NCI-H460 (cell line): ENCODE data around the gene LPCAT3. TPM values are rescaled to one million over a fixed set of nuclear protein-coding genes. Genes with fewer than 3 reads are reported as not detected.

Experiments
- small RNA-seq, 2 experiments: library from RNA; depleted of rRNA; stranded (forward); fragments of <200 nt; gene quantifications; one replicate each; pipeline ENCODE3, GENCODE V24; 2014
- total RNA-seq: library from RNA; depleted of rRNA; stranded (reverse); fragments of >200 nt; shearing (Covaris generic); gene quantifications from 2 replicates; pipeline ENCODE4 v1.2.3, GENCODE V29; 2014; rRNA removed

LPCAT3 gene
- total RNA-seq, 1 experiment from 2014 or later = 9.3 TPM

Small RNA genes within 50 kb of the gene (small RNA-seq; reads per million reads assigned to genes)
- 0 reads per million in 2 experiments for gene AC006512.1
- 3.3 to 130 reads per million in 2 experiments for gene MIR141
- gene MIR200C = 0.12 to 2.1 reads per million in 2 experiments
- 0 reads per million in 2 experiments for gene RNU7-1
- gene SCARNA12 = 0.76 to 2.1 reads per million in 2 experiments

Other genes starting within 250 kb of the LPCAT3 start
- gene LAG3, start 246.0 kb downstream of the LPCAT3 start, total RNA-seq = 0.25 TPM in 1 of 2 replicates, not detected in the other
- gene CD4, start 228.9 kb downstream of the LPCAT3 start, total RNA-seq = not detected in 2 replicates
- 0.61 and 0.94 TPM in 2 replicates for gene GPR162, start 196.7 kb downstream of the LPCAT3 start, total RNA-seq
- gene P3H3, start 190.1 kb downstream of the LPCAT3 start, total RNA-seq = 16.4 and 16.8 TPM in 2 replicates
- 1.5 and 2.3 TPM in 2 replicates for gene GNB3, start 177.6 kb downstream of the LPCAT3 start, total RNA-seq
- 31.6 and 33.4 TPM in 2 replicates for gene CDCA3, start 167.2 kb downstream of the LPCAT3 start, total RNA-seq
- gene USP5, start 166.3 kb downstream of the LPCAT3 start, total RNA-seq = 30.7 and 33.5 TPM in 2 replicates
- 885 and 1,221 TPM in 2 replicates for gene TPI1, start 150.9 kb downstream of the LPCAT3 start, total RNA-seq
- 8.1 and 9.1 TPM in 2 replicates for gene SPSB2, start 145.2 kb downstream of the LPCAT3 start, total RNA-seq
- gene LRRC23, start 113.7 kb downstream of the LPCAT3 start, total RNA-seq = 11.9 and 12.7 TPM in 2 replicates
- gene ENO2, start 103.9 kb downstream of the LPCAT3 start, total RNA-seq = 12.4 and 13.2 TPM in 2 replicates
- 6.6 and 10.5 TPM in 2 replicates for gene ATN1, start 90.5 kb downstream of the LPCAT3 start, total RNA-seq
- not detected in 2 replicates for gene RNU7-1, start 74.7 kb downstream of the LPCAT3 start, total RNA-seq
- 127 and 130 TPM in 2 replicates for gene C12orf57, start 74.5 kb downstream of the LPCAT3 start, total RNA-seq
- gene PTPN6, start 67.1 kb downstream of the LPCAT3 start, total RNA-seq = 3.4 and 5.4 TPM in 2 replicates
- 277 and 299 TPM in 2 replicates for gene PHB2, start 47.8 kb downstream of the LPCAT3 start, total RNA-seq
- gene EMG1, start 47.6 kb downstream of the LPCAT3 start, total RNA-seq = 47.5 and 52.5 TPM in 2 replicates
- 21.1 and 21.9 TPM in 2 replicates for gene C1S, start 42.2 kb upstream of the LPCAT3 start, total RNA-seq
- 2.6 and 3.5 TPM in 2 replicates for gene C1R, start 74.0 kb upstream of the LPCAT3 start, total RNA-seq
- gene C1RL, start 90.7 kb upstream of the LPCAT3 start, total RNA-seq = 5.1 and 6.4 TPM in 2 replicates
- gene RBP5, start 110.4 kb upstream of the LPCAT3 start, total RNA-seq = not detected in 2 replicates
- 5.2 and 6.4 TPM in 2 replicates for gene CLSTN3, start 111.9 kb upstream of the LPCAT3 start, total RNA-seq
- 8.9 and 13.9 TPM in 2 replicates for gene PEX5, start 171.2 kb upstream of the LPCAT3 start, total RNA-seq